ENCODE measurements around the gene KIAA0040.
A peak's percentile ranks its signal among the peaks of the same experiment; 100 is the strongest.

KIAA0040 gene

DNA sequence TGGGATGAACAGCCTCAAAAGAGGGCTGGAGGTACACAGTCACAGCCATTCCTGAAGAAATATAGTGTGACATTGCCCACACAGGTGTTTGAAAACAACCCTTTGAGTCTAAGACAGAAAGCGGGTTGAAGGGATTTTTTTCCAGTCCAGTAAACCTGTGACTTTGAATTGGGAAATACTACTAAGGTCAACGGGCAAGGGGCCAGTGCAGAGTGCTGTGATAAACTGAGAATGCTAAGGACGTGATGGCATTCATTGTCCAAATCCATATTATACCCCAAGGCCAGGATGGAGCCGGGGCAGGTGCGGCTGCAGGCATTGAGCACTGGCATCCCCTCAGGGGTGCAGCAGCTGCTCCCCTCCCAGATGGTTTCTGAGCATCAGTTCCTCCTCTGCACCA lies 36.6 kb downstream of the KIAA0040 start:
- no peak for DNase-seq (ENCODE audit: low read depth in 2 of 2)
- no peak overlapping the region for H3K4me3 ChIP-seq (replicated peaks in 1 of 2; ENCODE audit: low read depth in 2 of 2, low read length in 2 of 2)
- TF ChIP-seq, protein P1, sequence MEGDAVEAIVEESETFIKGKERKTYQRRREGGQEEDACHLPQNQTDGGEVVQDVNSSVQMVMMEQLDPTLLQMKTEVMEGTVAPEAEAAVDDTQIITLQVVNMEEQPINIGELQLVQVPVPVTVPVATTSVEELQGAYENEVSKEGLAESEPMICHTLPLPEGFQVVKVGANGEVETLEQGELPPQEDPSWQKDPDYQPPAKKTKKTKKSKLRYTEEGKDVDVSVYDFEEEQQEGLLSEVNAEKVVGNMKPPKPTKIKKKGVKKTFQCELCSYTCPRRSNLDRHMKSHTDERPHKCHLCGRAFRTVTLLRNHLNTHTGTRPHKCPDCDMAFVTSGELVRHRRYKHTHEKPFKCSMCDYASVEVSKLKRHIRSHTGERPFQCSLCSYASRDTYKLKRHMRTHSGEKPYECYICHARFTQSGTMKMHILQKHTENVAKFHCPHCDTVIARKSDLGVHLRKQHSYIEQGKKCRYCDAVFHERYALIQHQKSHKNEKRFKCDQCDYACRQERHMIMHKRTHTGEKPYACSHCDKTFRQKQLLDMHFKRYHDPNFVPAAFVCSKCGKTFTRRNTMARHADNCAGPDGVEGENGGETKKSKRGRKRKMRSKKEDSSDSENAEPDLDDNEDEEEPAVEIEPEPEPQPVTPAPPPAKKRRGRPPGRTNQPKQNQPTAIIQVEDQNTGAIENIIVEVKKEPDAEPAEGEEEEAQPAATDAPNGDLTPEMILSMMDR (IDR thresholded peaks at IDR 0.05; ENCODE audit: low read depth, low read length): no peak

DNA sequence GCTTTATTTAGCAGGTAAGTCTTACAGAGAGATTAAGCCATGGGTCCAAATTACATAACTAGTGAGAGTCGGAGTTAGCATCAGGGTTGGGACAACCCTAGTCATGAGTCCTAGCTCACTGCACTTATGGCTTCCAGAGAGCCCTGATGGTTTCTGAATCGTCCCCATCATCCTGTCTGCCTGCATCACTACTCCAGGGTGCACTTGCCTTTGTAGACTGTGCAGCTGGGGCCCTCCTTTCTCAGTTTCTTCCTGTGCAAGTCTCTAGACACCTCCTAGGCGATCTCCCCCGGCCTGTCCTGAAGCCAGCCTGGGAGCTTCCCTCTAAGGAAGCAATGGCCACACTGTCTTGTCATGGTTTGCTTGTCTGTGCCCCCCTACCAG lies 37.1 kb downstream of the KIAA0040 start:
- no peak overlapping the region for H3K4me3 ChIP-seq (replicated peaks in 1 of 2; ENCODE audit: low read depth in 2 of 2, low read length in 2 of 2)
- no peak for DNase-seq (ENCODE audit: low read depth in 2 of 2)
- TF ChIP-seq, protein P1 (IDR thresholded peaks at IDR 0.05; ENCODE audit: low read depth, low read length): no peak

DNA sequence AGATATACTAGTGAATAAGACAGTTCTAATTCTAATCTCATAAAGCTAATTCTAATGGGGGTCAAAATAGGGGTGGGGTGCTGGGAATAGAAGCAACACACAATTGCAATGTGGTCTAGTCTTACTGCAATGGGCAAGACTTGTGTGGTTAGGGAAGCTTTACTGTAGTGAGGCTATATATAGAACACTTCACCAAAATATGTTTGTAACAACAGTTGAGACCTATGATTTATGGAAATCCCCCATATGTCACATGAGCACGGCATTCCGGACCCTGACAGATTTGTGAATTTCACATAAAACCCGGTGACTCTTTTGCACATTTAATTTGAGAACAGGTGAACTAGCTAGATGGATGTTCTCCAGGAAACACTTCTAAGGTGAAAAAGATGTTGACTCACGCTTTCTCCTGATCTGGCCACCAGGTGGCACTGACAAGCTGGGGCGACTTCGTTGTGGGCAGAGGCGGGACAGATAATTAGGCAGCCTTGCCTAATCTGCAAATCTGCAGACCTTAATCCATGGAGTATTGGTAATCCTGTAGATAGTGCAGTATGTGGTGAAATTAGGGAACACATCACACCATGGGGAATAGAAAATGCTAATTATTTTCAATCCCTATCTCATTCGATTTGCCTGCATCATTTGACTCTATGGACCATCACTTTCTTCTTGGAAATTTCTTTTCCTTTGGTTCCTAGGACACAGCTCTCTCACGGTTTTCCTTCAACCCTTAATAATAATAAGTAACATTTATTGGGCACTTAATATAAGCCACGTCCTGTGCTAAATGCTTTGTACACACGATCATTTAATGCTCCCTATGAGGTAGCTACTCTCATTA lies 37.7 kb downstream of the KIAA0040 start:
- H3K4me3 ChIP-seq (replicated peaks in 1 of 2; ENCODE audit: low read depth in 2 of 2, low read length in 2 of 2): no peak overlapping the region
- DNase-seq (ENCODE audit: low read depth in 2 of 2): peak; percentile 48 to 59
- TF ChIP-seq, protein P1 (IDR thresholded peaks at IDR 0.05; ENCODE audit: low read depth, low read length): peak; percentile 84

DNA sequence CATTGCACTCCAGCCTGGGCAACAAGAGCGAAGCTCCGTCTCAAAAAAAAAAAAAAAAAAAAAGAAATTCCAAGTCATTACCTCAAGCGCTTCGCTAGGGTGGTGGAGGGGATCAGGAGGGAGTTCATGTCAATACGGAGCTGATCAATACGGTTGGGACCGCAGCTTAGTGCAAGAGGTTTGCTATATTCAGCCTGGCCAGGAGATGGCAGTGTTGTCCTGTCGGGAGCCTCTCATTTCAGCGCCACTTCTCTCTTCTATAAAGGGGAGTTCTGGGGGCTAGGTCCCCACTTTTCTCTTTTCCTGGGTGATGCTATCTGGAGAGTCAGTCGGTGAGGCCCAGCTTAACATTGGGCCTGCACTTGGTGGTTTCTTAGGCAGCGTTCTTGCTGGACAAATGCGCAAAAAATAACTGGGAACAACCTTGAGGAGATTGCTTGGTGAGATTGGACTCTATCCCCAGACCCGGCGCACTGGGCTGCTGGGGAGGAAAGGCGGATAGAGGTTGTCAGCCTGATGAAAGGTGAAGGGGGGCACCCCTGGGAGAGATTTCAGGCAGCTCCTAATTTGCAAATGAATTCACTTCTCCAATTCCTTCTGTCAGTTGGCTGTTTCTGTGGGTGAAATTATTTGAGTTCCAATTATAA lies 40.4 kb downstream of the KIAA0040 start:
- no peak overlapping the region for H3K4me3 ChIP-seq (replicated peaks in 1 of 2; ENCODE audit: low read depth in 2 of 2, low read length in 2 of 2)
- TF ChIP-seq, protein P1 (IDR thresholded peaks at IDR 0.05; ENCODE audit: low read depth, low read length): peak; percentile 87
- peak; percentile 44 to 49 for DNase-seq (ENCODE audit: low read depth in 2 of 2)

DNA sequence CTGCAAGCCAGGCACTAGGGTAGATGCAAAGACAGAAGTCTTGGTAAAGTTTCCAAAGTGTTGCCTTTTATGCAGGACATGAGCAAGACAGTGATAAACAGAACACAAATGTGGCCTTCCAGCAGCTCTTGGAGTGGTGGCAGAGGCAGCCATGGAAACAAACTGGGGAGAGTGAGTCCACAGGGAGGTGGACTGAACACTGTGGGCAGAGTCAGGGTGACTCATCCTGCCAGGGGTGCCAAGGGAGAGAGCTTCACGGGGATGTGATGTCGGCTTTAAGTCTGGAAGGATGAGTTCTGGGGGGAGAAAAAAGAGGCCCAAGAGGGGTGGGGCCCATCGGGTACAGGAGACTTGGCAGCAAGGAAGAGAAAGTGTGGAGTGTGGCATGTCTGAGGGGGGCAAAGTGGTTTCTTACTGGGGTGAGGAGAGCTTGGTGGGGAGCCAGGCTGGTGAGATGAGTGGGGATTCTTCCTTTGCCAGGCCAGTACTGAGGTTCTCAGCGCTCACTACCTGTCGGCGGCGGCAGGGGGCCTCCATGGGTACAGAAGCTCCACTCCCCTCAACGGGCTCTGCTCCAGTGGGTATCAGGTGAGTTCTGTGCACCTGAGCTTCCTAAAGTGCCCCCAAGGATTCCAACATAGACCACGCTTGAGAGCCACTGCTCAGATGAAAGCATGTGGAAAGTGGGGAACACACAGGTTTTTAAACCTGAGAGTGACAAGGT lies 41.8 kb downstream of the KIAA0040 start:
- peak; percentile 12 to 19 for DNase-seq (ENCODE audit: low read depth in 2 of 2)
- TF ChIP-seq, protein P1 (IDR thresholded peaks at IDR 0.05; ENCODE audit: low read depth, low read length): no peak
- H3K4me3 ChIP-seq (replicated peaks in 1 of 2; ENCODE audit: low read depth in 2 of 2, low read length in 2 of 2): no peak overlapping the region

DNA sequence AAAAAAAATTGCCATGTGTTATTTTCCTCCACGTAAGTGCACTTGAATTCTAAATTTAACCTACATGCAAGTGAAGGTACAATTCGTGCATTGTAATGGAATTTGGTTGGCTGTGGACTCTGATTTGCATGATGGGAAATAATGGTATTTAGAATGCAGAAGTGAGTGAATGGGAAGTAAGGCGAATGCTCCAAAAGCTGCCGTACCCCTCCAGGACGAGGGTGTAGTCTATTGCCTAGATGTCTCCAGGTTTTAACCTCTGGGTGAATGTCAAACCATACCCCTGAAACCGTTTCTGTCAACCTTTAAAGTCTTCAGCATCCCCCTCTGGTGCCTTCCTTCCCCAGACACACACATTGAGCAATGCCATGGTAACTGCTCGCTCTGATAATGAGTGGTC lies 44.5 kb downstream of the KIAA0040 start:
- DNase-seq (ENCODE audit: low read depth in 2 of 2): no peak
- TF ChIP-seq, protein P1 (IDR thresholded peaks at IDR 0.05; ENCODE audit: low read depth, low read length): no peak
- no peak overlapping the region for H3K4me3 ChIP-seq (replicated peaks in 1 of 2; ENCODE audit: low read depth in 2 of 2, low read length in 2 of 2)
